HG03575 (cell line): Measurements from ENCODE around the gene FKBP1C.

ENCODE experiments used
- ATAC-seq: cut with Tn5 transposase; IDR thresholded peaks from one replicate; pipeline ENCODE4 v1.9.1; 2021; ENCODE audit not compliant: unreplicated experiment, insufficient number of reproducible peaks, low FRiP score; ENCODE audit errors: extremely low read depth

FKBP1C gene

DNA sequence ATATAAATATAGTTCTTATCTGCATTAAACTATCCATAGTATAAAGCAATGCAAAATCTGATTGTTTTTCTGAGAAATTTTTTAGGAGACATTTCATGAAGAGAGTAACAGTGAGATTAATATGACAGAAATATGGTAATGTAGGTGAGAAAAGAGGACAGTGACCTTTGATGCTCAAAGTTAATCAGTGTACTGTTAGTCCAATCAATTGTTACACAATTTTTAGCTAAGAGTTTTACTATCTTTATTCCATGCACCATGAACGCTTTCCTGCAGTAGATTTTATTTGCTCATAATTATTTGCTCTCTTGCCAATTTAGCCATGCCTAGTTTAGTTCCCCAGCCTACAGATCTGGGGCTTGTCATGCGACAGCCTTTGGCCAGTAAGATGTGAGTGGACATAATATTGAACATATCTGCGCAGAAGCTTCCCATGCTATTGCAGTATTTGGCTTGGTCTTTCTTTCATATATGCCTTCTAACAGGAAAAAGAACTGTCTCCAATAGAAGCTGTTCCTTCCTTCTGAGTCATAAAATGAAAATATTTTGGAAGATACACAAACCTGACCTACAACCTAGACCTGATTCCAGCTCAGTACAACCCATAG, 38.7 kb downstream of the FKBP1C start:
- ATAC-seq: no peak

DNA sequence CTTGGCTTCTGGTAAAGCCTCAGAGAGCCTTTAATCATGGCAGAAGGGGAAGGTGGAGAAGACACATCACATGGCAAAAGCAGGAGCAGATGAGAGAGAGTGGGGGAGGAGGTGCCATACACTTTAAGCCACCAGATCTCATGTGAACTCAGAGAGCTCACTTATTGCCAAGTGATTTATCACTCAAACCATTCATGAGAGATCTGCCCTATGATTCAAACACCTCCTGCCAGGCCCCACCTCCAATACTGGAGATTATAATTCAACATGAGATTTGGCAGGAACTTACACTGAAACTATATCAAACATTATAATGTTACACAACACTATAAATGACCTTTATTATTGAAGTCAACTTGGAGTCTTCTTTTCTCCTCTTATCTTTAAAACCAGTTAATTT, 47.9 kb downstream of the FKBP1C start:
- ATAC-seq: no peak

DNA sequence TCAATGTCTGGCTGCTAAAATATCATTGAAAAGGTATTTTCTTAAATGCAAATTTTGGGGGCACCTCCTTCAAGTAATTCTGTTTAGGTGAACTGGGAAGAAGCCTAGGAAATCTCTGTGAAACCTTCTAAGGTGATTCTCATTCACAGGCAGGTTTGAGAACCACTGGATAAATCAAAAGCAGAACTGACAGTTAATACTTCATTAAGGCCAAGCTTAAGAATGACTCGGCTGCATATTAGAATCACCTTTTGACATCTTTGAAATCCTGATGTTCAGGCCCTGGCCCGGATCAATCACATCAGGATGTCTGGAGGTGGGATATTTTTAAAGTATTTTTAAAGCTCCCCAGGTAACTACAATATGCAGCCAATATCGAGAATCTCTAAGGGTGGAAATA, 50.6 kb downstream of the FKBP1C start:
- no peak for ATAC-seq
